GM19238 (cell line): ENCODE measurements around the gene IMPACT.

Source experiments
- DNase-seq: peaks from one replicate; pipeline ENCODE4 v3.0.0; 2011; ENCODE audit warnings: low spot score; ENCODE audit not compliant: insufficient read length

Gene IMPACT

GRCh38 chr18:24474406-24474805 is 47.9 kb downstream of the IMPACT start:
- no peak for DNase-seq

DNA sequence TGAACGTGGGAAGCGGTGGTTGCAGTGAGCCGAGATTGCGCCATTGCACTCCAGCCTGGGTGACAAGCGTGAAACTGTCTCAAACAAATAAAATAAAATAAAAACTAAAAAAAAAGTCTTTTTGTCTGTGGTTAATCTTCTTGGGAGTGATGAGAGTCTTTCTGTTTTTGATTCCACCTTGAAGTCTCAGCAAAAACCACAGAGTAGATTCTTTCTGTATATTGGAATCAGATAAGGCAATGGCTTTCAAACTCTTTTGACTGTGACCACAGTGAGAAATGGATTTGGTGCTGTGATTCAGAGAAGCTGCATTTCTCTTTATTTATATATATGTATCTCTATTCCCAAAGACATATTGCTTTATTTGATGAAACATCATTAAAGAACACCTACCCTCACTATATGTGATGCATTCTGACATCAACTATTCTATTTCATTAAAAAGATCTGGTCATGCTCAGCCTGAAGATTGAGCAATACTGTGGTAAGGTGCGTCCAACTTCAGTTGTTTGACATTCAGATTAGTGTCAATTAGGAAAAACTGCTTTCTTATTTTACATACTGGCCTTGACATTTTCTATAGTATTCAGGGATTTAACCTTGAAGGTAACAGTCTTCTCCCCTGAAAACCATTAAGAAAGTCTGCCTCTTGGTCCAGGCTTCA is 49.6 kb downstream of the IMPACT start:
- no peak for DNase-seq

DNA sequence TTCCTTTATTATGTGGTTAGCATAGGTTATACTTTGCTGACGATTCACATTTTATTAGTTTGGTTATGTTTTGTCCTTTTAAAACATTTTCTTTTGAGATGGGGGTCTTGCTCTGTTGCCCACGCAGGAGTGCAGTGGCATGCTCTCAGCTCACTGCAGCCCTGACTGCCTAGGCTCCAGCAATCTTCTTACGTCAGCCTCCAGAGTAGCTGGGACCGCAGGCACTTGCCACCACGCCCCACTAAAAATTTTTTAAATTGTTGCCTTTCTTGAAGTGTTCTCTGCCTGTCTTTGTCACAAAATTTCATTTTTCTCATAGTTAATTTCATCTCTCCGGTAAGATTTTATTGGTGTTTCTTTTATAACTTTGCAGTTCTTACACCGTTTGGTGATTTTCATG is 52.9 kb downstream of the IMPACT start:
- DNase-seq = no peak

GRCh38 chr18:24482821-24483220 is 56.4 kb downstream of the IMPACT start:
- DNase-seq = no peak

DNA sequence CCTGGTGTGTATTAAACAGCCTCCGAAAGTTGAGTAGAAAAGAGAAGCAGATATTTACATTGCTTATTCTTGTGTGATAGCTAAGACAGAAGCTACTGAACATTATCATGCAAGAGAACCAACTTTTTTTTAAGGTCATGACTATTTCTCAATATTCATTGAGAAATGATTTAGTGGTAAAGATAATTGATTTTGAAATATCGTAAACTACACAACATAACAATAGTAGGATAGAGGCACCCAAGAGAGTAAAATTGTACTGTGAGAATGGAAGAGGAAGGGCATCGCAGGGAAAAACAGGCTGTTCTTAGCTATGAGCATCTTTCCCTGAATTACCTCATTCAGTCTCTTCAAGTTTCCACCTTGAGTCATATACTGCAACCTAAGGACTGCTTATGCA is 59.2 kb downstream of the IMPACT start:
- no peak for DNase-seq

GRCh38 chr18:24486684-24487083 is 60.2 kb downstream of the IMPACT start:
- no peak for DNase-seq

DNA sequence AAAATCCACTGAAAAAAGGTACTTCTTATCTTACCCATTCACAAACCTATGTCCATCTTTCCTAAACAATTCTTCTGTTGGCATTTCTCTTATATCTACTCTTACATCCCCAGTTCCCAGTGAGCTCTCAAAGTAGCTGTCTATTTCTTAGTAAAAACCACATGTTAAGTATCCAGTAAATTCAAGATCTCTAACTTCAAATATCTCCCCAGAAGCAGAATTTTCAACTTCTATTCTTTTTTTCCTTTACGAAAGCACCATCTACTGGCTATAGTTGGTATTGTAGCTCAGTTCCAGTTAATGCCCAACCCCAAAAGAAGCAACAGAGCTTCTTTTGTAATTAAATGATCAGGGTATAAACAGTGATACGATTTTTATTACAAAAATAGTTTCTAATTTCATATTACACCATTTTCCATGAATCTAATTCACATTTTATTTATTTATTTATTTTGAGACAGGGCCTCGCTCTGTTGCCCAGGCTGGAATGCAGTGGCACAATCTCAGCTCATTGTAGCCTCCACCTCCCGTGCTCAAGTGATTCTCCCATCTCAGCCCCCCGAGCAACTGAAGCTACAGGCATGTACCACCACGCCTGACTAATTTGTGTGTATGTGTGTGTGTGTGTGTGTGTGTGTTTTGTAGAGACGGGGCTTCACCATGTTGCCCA is 62.5 kb downstream of the IMPACT start:
- peak; percentile 9 for DNase-seq

GRCh38 chr18:24490539-24490938 is 64.1 kb downstream of the IMPACT start:
- DNase-seq = no peak

- DNase-seq = peak; percentile 5
Measured at GRCh38 chr18:24491927-24492834, 65.7 kb downstream of the IMPACT start.

DNA sequence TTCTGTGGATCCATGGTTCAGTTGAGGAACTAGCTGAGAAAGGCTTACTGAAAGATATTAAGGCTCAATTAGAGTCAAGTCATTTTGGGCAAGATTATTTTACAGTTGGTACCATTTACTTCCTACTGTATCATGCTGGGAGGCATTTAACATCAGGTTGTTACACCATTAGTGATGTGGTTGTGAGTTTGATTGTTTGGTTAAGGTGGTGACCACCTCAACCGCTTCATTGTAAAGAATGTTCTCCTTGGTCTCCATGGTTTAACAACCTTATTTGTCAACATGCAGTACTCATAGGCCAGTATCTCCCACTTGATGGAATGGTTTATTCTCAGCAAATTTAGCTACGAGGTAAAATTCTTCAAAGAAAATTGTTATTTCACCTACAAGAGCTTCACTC is 68.1 kb downstream of the IMPACT start:
- no peak for DNase-seq

DNA sequence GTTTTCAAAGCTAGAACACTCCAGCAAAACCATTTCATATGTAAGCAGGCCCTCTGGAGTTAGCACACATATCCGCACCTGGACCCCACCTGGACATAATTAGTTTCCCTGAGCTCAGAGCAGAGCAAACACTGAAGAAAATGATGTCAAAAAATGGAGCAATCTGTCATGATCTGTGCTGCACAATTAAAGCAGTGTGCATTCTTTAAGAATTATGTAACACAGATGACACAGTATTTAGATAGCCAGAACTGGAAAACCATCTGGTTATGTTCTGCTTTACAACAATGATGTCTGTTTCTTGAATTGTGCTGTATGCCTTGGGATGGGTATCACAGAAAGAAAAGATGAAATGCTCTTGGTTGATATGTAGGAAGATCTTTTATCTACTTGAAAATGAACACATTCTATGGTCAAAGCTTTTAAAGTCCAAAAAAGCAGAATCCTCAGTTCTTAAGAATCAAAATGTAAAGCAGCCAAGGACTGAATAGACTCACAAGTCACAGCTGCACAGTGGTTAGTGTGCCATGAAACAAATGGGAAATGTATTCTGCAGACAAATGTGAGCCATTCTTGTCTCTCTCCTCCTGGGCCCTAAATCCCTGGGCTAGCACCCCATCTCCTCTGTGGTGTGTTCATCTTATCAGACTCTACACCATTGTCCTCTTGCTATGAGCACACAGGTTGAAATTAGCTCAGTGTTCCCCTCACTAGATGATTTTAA is 70.7 kb downstream of the IMPACT start:
- DNase-seq = no peak

DNA sequence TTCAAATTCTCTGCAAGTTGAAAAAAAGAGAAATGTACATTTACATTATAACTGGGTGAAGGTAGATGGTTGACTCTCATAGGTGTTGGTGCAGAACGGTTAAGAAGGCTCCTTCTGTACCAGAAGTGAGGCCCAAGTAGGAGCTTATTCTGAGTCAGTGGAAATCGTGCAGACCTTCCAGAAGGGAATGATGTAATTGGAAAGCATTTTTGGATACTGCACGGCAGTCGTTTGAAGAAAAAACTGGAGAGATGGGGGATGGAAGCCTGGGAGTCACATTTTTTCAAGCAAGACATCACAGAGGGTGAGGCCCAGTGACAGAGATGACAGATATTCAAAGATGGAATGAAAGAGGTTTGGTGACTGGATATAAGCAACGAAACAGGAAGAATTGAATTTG is 73.3 kb downstream of the IMPACT start:
- DNase-seq = no peak

GRCh38 chr18:24500217-24500616 is 73.7 kb downstream of the IMPACT start:
- no peak for DNase-seq

DNA sequence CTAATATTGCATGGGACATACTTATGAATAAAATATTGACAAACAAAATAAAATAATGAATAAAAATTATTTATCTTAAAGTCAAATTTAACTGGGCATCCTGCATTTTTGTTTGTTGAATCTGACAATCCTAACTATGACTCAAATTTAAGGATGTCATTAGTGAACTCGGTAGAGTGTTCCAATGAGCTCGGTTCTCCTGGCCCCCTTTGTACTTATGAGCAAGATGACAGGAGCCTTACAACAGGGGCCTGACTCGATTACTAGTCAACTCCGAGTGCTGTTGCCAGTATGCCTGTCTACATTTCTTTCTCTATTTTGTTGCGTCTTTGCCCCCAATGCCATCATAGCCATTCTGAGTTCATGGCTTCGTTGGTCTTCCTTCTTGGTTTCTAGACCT is 74.3 kb downstream of the IMPACT start:
- no peak for DNase-seq

DNA sequence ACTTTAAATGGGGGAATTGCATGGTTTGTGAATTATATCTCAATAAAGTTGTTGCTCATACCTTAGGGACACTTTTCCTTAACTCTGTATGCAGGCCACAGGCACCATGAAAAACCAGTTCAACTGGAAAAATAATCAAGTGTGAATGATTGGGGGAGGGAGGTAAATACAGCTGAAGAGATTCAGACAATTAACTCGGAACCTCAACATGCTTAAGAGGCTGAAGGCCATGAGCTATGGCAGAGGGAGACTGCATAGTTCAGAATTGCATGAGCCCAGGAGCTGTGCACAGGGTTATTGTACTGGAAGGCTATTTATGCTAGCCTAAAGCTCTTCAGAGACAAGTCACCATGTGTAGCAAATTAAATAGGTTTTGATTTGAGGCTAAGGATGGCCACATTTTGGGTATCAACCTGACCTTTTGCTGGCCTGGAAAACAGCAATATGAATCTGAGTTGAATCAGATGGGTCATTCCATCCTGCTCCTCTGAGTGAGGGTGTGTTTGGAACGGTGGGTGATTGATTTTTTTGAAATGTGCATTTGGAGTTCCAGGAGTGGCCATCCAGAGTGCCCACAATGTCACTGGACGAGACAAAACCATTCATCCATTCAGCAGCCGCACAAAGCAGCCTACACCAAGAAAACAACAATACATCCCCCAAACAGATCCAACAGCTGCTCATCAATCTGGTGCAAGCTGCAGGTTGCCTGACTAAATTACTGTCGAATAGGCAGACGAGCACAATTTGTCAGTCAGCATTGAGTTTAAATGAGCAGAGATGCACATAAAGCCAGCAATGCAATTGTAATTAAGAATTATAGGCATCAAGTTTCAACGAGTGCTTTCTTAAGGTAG is 76.4 kb downstream of the IMPACT start:
- DNase-seq = no peak
